Activated B cell treated with CpG ODN at 0.5 μM for 24 hours (primary cell): ENCODE results near the gene GPR143. TPM values are rescaled to one million over a fixed set of nuclear protein-coding genes. Genes with fewer than 3 reads are reported as not detected.

Experiments used
- ATAC-seq: fragments of 200-7000 bp; cut with Tn5 transposase; one replicate; pipeline ENCODE4 v1.10.0; 2021; ENCODE audit warnings: low read depth, mild to moderate bottlenecking, moderate library complexity
- CTCF ChIA-PET: fragments of 350-600 bp; sonication (Branson Sonifier 250); formaldehyde crosslinking; loops from one replicate; lab custom pipeline; 2021; ENCODE audit warnings: antibody characterized with exemption; lab: Charles Lee
- POLR2A ChIA-PET: fragments of 350-600 bp; sonication (Branson Sonifier 250); formaldehyde crosslinking; loops from one replicate; lab custom pipeline; 2021; ENCODE audit warnings: antibody characterized with exemption; lab: Charles Lee
- DNase-seq: peaks from one replicate; pipeline ENCODE4 v3.0.0; 2022
- H3K27ac Mint-ChIP-seq: one replicate; pipeline ENCODE4 v1.8.0; 2020; ENCODE audit warnings: mixed read lengths
- H3K27me3 Mint-ChIP-seq: one replicate; pipeline ENCODE4 v1.8.0; 2021; ENCODE audit warnings: mixed read lengths
- H3K36me3 Mint-ChIP-seq: one replicate; pipeline ENCODE4 v1.8.0; 2021; ENCODE audit warnings: low read depth, mixed read lengths
- H3K4me1 Mint-ChIP-seq: one replicate; pipeline ENCODE4 v1.8.0; 2021; ENCODE audit warnings: mixed read lengths
- H3K4me3 Mint-ChIP-seq: one replicate; pipeline ENCODE4 v1.8.0; 2020; ENCODE audit warnings: mild to moderate bottlenecking, mixed read lengths
- H3K9me3 Mint-ChIP-seq: one replicate; pipeline ENCODE4 v1.8.0; 2020; ENCODE audit warnings: mixed read lengths
- CTCF ChIP-seq: fragments of 200-600 bp; IDR thresholded peaks from one replicate; pipeline ENCODE4 v1.8.0; 2022; ENCODE audit warnings: antibody characterized with exemption, mild to moderate bottlenecking
- intact Hi-C: fragments of 100-400 bp; cut with micrococcal nuclease; formaldehyde crosslinking; loops from one replicate; pipeline ENCODE4 v1.15.1; 2024
- total RNA-seq: library from RNA; stranded (reverse); gene quantifications from 2 replicates; pipeline ENCODE4 v1.2.3, GENCODE V29; 2022

The GPR143 gene
- total RNA-seq, 1 donor from 2014 or later, result not detected

DNA sequence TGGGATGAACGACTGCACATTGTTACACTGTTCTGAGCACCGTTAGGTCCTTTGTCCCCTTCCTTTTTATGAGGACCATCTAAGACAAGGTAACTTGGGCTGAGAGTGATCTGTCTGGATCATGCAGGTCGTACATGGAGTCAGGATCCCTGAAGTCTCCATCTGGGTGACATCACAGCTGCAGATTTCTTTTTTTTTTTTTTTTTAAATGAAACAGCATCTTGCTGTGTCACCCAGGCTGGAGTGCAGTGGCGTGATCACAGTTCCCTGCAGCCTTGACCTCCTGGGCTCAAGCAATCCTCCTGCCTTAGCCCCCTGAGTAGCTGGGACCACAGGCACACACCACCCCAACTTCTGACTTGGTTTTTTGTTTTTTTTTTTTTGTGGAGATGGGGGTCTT, 37.1 kb upstream of the GPR143 start:
- Mint-ChIP-seq H3K9me3 (peaks cover 7% of the 10 kb centered on the region), H3K27me3 (no peaks in the 10 kb centered on the region), H3K4me1 (no peaks in the 10 kb centered on the region), H3K4me3 (no peak overlapping the region), H3K36me3 (no peaks in the 10 kb centered on the region), H3K27ac (no peak overlapping the region)
- no peak for TF ChIP-seq CTCF
- DNase-seq (no peak), ATAC-seq (no peak)
- ChIA-PET CTCF (no interaction called here), POLR2A (no interaction called here)
- intact Hi-C loops, result no loop called here

DNA sequence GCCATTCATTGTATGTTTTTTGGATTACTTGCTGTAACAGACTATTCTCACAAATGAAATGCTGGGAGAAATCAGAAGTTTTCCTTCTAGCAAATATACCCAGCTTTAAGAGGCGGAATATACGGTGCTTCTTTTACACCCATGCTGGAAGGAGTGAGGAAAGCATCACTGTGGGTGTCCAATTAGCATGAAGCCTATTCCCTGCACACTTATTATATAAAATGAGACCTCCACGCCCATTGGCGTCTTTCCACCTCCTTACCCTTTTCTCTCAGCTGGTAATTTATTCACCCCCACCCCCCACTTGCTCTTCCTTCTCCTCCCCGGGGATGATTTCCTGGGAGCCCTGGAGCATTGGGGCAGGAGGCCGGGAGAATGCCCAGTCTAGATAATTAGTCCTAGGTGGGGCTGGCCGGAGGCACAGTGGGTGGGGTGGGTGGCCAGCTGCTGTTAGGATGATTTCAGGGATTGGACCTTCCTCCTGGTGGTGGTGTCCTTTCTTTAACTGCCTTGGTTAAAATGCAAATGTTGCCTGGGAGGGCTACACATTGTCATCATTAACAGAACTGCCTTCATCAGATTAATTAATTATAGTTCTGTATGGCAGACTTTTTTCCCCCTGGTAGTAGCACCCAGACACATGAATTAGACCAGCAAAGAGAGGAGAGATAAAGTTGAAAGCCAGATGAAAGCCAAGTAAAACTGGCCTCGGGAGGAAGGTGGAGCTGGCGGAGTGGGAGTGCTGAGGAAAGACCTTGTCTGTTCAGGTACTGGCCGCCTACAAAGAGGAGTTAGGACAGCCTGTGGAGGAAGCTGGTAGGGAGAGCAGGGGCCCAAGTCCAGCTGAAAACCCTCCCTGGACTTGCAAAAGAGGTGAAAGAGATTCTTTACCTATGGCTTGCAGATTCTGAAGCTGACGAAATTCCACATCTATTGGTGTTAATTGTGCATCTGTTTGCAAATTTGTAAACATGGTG, 32.0 kb upstream of the GPR143 start:
- CTCF ChIA-PET, result no interaction called here
- no peak overlapping the region for H3K4me3 Mint-ChIP-seq
- intact Hi-C loops, result no loop called here

DNA sequence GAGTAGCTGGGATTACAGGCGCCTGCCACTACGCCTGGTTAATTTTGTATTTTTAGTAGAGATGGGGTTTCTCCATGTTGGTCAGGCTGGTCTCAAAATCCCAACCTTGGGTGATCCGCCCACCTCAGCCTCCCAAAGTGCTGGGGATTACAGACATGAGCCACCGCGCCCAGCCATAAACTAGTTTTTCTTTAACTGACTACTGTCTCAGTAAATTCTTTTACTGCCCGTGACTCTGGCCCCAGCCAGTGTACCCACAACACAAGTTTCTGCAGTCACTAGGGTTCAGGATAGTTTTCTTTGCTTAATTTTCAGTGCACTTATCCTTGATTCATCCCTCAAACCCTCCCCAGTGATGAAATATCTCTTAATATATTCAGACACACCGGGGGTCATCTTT, 28.8 kb upstream of the GPR143 start:
- no peak for TF ChIP-seq CTCF
- H3K36me3 Mint-ChIP-seq, result no peaks in the 10 kb centered on the region
- DNase-seq, result no peak
- CTCF ChIA-PET, result no interaction called here
- POLR2A ChIA-PET, result no interaction called here
- no peak overlapping the region for H3K4me3 Mint-ChIP-seq
- no peak overlapping the region for H3K27ac Mint-ChIP-seq
- H3K4me1 Mint-ChIP-seq, result no peaks in the 10 kb centered on the region
- intact Hi-C loops, result no loop called here
- ATAC-seq, result no peak
- H3K27me3 Mint-ChIP-seq, result peaks cover 2% of the 10 kb centered on the region
- peaks cover 7% of the 10 kb centered on the region for H3K9me3 Mint-ChIP-seq

More for the DNA sequence above, 32.0 kb upstream of the GPR143 start:
- H3K36me3 Mint-ChIP-seq, result no peaks in the 10 kb centered on the region
- no peak for TF ChIP-seq CTCF
- peaks cover 13% of the 10 kb centered on the region for H3K9me3 Mint-ChIP-seq
- H3K27me3 Mint-ChIP-seq, result no peaks in the 10 kb centered on the region
- no peak overlapping the region for H3K27ac Mint-ChIP-seq
- DNase-seq (no peak), ATAC-seq (no peak)
- POLR2A ChIA-PET, result no interaction called here
- no peaks in the 10 kb centered on the region for H3K4me1 Mint-ChIP-seq

DNA sequence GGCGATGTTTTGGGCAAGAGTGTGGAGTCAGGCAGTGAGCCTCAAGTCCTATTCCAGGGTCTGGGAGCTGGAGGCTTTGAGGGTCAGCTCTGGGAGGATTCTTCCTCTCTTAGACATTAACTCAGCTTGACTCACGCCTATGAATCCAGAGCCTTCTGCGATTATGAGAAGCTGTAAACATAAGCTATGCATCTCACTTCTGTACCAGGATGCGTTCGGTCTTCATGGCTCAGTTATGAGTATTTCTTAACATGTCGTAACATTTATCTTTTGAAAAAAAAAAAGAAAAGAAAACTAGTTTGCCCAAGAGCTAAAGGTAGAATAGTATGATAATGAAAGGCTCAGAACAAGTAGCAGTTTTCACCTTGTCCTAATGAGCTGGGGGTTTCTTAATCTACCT, 25.2 kb upstream of the GPR143 start:
- no peak overlapping the region for H3K27ac Mint-ChIP-seq
- H3K9me3 Mint-ChIP-seq, result peaks cover 6% of the 10 kb centered on the region
- CTCF ChIA-PET, result no interaction called here
- DNase-seq, result no peak
- POLR2A ChIA-PET, result no interaction called here
- peaks cover 9% of the 10 kb centered on the region for H3K27me3 Mint-ChIP-seq
- no peak for ATAC-seq
- no peak for TF ChIP-seq CTCF
- no peak overlapping the region for H3K4me3 Mint-ChIP-seq
- no peaks in the 10 kb centered on the region for H3K36me3 Mint-ChIP-seq
- intact Hi-C loops, result no loop called here
- peaks cover 2% of the 10 kb centered on the region for H3K4me1 Mint-ChIP-seq

- DNase-seq (no peak), ATAC-seq (no peak)
- H3K27me3 Mint-ChIP-seq, result peaks cover 9% of the 10 kb centered on the region
- H3K4me3 Mint-ChIP-seq, result no peak overlapping the region
- TF ChIP-seq CTCF, result no peak
- peaks cover 2% of the 10 kb centered on the region for H3K4me1 Mint-ChIP-seq
- H3K36me3 Mint-ChIP-seq, result no peaks in the 10 kb centered on the region
- intact Hi-C loops, result no loop called here
- POLR2A ChIA-PET, result no interaction called here
- H3K9me3 Mint-ChIP-seq, result no peaks in the 10 kb centered on the region
- CTCF ChIA-PET, result no interaction called here
- no peak overlapping the region for H3K27ac Mint-ChIP-seq
Observed at GRCh38 chrX:9789555-9789954, 23.9 kb upstream of the GPR143 start.
